GM19397 (cell line): ENCODE results near the gene ANGPTL7.
"Not testable (repeated sequence)": the region's sequence is repeated elsewhere in the genome, so short reads cannot be mapped to it uniquely, and the experiment has no call there.

Experiments
- ATAC-seq: cut with Tn5 transposase; IDR thresholded peaks from one replicate; pipeline ENCODE4 v1.9.1; 2021; ENCODE audit warnings: mild to moderate bottlenecking, moderate library complexity; ENCODE audit not compliant: unreplicated experiment

Gene ANGPTL7

DNA sequence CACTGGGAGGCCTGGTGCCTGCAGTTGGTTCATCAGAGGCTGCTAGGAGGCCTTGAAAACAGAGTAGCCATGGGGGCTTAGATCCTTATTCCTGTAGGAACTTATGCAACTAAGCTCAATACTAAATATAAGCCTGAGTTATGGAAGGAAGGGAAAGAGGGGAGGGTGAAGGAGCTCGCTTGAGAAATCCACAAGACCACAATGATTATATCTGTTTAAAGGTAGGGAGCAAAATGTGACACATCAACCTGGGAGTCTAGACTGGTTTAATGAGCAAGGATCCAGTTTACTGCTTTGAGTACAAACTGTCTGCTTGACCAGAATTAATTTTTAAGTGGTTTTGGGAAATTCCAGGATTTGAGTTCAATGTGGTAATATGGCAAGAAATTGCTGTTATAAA is 20.4 kb upstream of the ANGPTL7 start:
- no peak for ATAC-seq

GRCh38 chr1:11169202-11169601 is 20.0 kb upstream of the ANGPTL7 start:
- no peak for ATAC-seq

GRCh38 chr1:11170102-11170501 is 19.1 kb upstream of the ANGPTL7 start:
- ATAC-seq = no peak

DNA sequence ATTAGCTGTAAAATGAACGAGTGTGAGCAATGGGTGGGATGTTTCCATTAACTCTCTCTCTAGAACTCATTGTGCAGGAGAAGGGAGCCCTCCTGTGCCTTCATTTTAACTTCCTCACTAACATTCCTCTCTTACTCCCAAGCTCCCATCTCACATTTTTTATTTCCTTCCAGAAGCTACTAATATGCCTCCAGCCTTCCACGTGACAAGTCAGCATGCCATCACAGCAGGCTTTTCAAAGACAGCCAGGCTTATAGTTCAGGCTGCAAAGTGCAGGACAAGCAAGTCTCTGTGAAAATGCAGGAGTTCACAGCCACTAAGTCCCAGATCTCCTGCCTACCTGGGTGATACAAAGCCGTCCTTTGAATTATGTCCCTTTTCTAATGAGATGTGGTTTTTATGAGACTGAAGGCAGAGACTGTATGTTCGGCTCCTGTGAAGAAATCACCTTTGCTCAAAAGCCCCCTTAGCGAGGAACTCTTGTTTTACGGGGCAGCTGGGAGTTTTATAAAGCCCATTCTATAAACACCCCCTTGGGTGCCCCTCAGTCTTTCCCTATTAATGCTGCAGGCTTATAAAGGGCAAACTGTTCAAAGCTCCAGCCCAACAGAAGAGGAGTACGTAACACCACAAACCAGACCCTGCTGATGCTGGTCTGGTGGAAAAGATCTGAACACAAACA is 14.8 kb upstream of the ANGPTL7 start:
- no peak for ATAC-seq

DNA sequence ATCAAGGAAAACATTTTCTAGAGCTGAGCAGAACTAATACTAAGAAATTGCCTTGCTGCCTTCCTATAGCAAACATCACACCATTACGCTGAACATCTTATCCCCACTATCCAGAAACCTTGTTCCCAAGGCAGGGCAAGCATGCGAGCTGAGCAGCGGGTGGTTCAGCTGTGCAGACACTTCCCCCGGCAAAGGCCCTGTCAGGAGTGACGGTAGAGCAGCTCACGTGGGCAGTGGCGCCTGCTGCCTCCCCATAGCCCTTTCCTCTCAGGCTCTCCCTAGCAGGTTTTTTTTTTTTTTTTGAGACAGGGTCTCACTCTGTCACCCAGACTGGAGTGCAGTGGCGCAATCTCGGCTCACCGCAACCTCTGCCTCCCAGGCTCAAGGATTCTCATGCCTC is 13.7 kb upstream of the ANGPTL7 start:
- no peak for ATAC-seq

- ATAC-seq = no peak
Observed at GRCh38 chr1:11176081-11176706, 13.0 kb upstream of the ANGPTL7 start.

GRCh38 chr1:11178021-11179015 is 10.8 kb upstream of the ANGPTL7 start:
- ATAC-seq = no peak

- ATAC-seq = no peak
Observed at GRCh38 chr1:11179125-11179524, 10.0 kb upstream of the ANGPTL7 start.

DNA sequence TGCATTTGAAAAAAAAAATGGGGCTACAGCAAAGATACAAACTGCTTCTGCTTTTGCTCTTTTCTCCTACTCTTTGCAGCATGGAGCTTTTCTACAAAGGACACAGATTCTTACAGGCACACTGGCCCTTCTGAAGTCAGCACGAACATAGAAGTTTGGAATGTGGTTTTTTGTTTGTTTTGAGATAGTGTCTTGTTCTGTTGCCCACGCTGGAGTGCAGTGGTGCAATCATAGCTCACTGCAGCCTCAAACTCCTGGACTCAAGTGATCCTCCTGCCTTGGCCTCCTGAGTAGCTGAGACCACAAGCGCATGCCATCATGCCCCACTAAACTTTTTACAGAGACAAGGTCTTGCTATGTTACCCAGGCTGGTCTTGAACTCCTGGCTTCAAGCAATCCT is 9.4 kb upstream of the ANGPTL7 start:
- not testable (repeated sequence) for ATAC-seq

DNA sequence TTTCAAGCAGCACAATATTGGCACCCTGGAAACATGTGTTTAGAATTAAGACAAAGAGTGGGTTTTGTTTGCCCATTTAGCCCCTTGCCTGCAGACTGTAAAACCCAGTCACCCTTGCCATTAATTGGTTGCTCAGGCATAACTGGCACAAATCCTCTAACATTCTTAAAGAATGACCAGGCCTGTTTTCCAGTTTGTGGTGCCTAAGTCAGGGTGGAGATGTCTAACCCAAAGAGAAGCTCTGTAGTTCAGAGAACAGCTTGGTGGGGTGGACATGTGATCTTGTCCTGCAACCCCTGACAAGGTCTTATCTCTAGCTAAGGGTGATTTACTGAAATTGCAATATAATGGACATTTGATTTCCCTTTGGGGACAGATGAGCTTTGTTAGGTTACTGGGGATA is 8.8 kb upstream of the ANGPTL7 start:
- no peak for ATAC-seq

DNA sequence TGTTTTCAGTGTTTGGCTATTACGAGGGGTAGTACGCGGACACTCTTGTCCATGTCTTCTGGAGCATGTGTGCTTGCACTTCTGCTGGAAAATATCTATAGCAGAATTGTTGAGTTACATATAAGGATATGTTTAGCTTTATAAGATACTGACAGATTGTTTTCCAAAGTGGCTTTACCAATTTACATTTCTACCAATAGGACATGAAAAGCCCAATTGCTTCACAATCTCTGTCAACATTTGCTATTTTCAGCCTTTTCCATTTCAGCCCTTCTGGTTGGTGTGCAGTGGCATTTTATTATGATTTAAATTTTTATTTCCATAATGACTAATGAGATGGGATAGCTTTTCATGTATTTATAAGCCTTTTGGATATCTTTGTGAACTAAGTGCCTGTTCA is 6.3 kb upstream of the ANGPTL7 start:
- ATAC-seq = no peak

DNA sequence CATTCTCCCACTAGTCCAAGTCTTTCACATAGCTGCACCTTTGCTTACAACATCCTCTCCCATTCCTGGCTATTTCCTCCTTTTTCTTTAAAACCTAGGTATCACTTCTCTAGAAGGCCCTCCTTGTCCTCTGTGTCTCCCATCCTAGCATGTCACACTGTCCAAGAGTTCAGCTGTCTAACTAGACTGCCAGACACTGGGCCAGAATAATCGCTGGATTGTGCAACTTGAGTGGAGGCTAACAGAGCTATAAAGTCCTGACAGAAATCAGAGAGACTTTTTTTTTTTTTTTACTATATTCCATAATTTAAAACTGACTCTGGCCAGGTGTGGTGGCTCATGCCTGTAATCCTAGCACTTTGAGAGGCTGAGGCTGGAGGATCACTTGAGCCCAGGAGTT is 4.2 kb upstream of the ANGPTL7 start:
- ATAC-seq = no peak

GRCh38 chr1:11187000-11187399 is 2.2 kb upstream of the ANGPTL7 start:
- no peak for ATAC-seq

- no peak for ATAC-seq
Observed at GRCh38 chr1:11187494-11187893, 1.7 kb upstream of the ANGPTL7 start.

- ATAC-seq = no peak
Observed at GRCh38 chr1:11187931-11188330, 1.2 kb upstream of the ANGPTL7 start.

DNA sequence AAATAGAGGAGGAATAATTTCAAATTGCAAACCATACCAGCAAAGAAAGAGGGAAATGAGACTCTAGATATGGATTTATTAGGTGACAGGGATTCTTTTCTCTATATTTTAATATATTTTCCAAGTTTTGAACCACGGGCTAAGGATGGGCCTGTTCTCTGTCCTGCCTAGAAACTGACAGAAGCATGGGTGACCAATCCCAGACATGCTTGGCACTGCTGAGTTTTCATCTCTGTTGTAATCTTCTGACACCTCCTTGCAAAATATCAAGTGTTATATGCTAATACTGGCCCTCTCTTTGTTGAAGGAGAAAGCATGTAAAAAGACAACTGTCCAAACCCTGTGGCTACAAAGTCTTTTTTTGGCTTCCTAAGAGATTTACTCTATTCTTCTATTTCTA is 774 bp upstream of the ANGPTL7 start:
- ATAC-seq = no peak

DNA sequence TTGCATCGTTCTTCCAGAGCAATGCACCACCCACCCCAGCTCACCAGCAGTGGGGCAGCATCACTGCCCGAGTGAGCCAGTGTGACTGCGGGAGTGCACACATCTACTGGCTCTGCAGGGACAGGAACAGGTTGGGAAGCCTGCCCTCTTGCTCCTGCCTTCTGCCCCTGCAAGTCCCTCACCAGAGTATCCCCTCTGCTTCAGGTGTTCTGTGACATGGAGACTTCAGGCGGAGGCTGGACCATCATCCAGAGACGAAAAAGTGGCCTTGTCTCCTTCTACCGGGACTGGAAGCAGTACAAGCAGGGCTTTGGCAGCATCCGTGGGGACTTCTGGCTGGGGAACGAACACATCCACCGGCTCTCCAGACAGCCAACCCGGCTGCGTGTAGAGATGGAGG is 4.2 kb downstream of the ANGPTL7 start:
- no peak for ATAC-seq

DNA sequence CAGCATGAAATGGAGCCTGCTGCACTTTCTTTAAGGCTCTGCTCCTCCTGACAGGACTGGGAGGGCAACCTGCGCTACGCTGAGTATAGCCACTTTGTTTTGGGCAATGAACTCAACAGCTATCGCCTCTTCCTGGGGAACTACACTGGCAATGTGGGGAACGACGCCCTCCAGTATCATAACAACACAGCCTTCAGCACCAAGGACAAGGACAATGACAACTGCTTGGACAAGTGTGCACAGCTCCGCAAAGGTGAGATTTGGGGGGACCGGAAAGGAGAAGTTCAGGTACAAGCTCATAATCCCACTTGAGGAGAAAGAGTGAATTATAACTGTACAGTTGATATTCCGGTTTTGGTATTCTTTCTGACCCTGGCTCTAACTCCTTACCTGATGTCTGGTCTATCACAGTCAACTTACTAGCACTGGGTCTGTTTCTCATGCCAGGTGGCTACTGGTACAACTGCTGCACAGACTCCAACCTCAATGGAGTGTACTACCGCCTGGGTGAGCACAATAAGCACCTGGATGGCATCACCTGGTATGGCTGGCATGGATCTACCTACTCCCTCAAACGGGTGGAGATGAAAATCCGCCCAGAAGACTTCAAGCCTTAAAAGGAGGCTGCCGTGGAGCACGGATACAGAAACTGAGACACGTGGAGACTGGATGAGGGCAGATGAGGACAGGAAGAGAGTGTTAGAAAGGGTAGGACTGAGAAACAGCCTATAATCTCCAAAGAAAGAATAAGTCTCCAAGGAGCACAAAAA is 5.4 kb downstream of the ANGPTL7 start:
- no peak for ATAC-seq

DNA sequence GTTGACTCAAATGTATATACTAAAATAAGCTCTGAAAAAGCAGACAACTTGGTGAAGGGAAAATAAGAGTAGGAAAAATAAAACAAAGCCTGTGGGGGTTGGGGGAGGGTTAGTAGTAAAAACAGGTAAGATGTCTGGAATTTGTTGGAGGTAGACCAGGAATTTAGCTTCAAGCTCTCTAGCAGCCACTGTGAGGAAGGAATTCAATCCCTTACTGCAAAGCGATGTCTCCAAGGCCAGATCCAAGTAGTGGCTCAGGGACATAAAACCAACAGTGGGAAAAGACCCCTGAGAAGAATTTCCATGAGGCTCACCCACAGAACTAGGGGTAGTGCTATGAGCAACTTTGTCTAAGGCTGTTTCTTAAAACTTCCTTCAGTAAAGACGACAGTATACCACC is 7.8 kb downstream of the ANGPTL7 start:
- ATAC-seq = no peak

- ATAC-seq = no peak
Observed at GRCh38 chr1:11197359-11197758, 8.2 kb downstream of the ANGPTL7 start.

GRCh38 chr1:11198257-11198656 is 9.1 kb downstream of the ANGPTL7 start:
- no peak for ATAC-seq
